Small intestine (tissue), 7 donors: ENCODE measurements around the gene MAST4. TPM values are rescaled to one million over a fixed set of nuclear protein-coding genes. Genes with fewer than 3 reads are reported as not detected.

Experiments
- DNase-seq, 2 donors: peaks; one replicate each; pipeline versions ENCODE4 v3.0.0 to v3.0.0-alpha.2; 2013
- FAIRE-seq: peaks from 2 replicates; lab custom pipeline; 2012; peaks lifted over from hg19 to GRCh38; lab: Jason Lieb, UNC
- H3K27ac ChIP-seq, 3 donors: one replicate each; pipeline ENCODE4 v1.5.1; 2013; ENCODE audit warnings: low read length in 2 of 3, mild to moderate bottlenecking in 2 of 3, control low read depth in 1 of 3, inconsistent platforms in 1 of 3, low read depth in 1 of 3, moderate library complexity in 1 of 3
- H3K27me3 ChIP-seq, 3 donors: one replicate each; pipeline ENCODE4 v1.6.1; 2013; ENCODE audit warnings: low read length in 3 of 3, inconsistent platforms in 1 of 3; ENCODE audit not compliant: control insufficient read depth in 3 of 3, insufficient read depth in 3 of 3
- H3K36me3 ChIP-seq, 3 donors: one replicate each; pipeline ENCODE4 v1.6.1; 2013; ENCODE audit warnings: low read length in 3 of 3, inconsistent platforms in 1 of 3, low read depth in 1 of 3, mild to moderate bottlenecking in 1 of 3, moderate library complexity in 1 of 3; ENCODE audit not compliant: control insufficient read depth in 3 of 3, insufficient read depth in 2 of 3
- H3K4me1 ChIP-seq, 3 donors: one replicate each; pipeline ENCODE4 v1.6.1; 2013; ENCODE audit warnings: low read length in 2 of 3, inconsistent platforms in 1 of 3, low read depth in 1 of 3, mild to moderate bottlenecking in 1 of 3, moderate library complexity in 1 of 3; ENCODE audit not compliant: control insufficient read depth in 3 of 3, insufficient read depth in 2 of 3
- H3K4me3 ChIP-seq, 3 donors: one replicate each; pipeline ENCODE4 v1.5.1; 2013; ENCODE audit warnings: low read length in 3 of 3, control low read depth in 1 of 3, inconsistent platforms in 1 of 3, low read depth in 1 of 3, mild to moderate bottlenecking in 1 of 3, moderate library complexity in 1 of 3
- H3K9me3 ChIP-seq, 2 donors: one replicate each; pipeline ENCODE4 v1.6.1; 2013; ENCODE audit warnings: low read depth in 1 of 2, low read length in 1 of 2; ENCODE audit not compliant: control insufficient read depth in 2 of 2, insufficient read depth in 1 of 2
- WGBS, 3 donors: extraction: QIAGEN DNeasy Blood & Tissue Kit; methylation state at CpG; one replicate each; pipeline ENCODE4 v1.1.7; 2013; 5-methylcytosine and 5-hydroxymethylcytosine counted together
- polyA plus RNA-seq, 4 donors: library from polyadenylated mRNA; stranded (reverse) in 3 of 4; unstranded in 1 of 4; fragments of 200-250 nt in 3 of 4; fragments of 120-200 nt in 1 of 4; gene quantifications; one replicate each; pipeline versions ENCODE4 v1.2.1 to v1.2.3, GENCODE V29; 2013
- donor health status: healthy with polysubstance abuse.
- donor health status: control.
- donor health status: control.
- donor health status: Bipolar disorder and iron deficiency.
- donor health status: healthy.

MAST4 gene
- polyA plus RNA-seq, 4 donors, result 3.0 to 16.4 (median 4.5) TPM

GRCh38 chr5:67182301-67182790 lies 586.2 kb downstream of the MAST4 start:
- H3K4me1 ChIP-seq, result no peaks in the 10 kb centered on the region
- 38 to 66% (median 66%) methylated on average over 6 of the region's 6 CpGs for WGBS, 3 donors

GRCh38 chr5:67183859-67184258 lies 587.7 kb downstream of the MAST4 start:
- WGBS, 3 donors, result 94 to 95% (median 94%) methylated on average over 3 of the region's 3 CpGs
- no peak overlapping the region for H3K4me3 ChIP-seq
- no peaks in the 10 kb centered on the region for H3K27me3 ChIP-seq
- H3K9me3 ChIP-seq, result no peaks in the 10 kb centered on the region
- no peaks in the 10 kb centered on the region for H3K4me1 ChIP-seq
- no peaks in the 10 kb centered on the region for H3K36me3 ChIP-seq
- DNase-seq, result no peak
- H3K27ac ChIP-seq, result no peak overlapping the region
- no peak for FAIRE-seq

More at GRCh38 chr5:67182301-67182790, 586.2 kb downstream of the MAST4 start:
- Histone ChIP-seq H3K27ac (peak overlapping the region in 1 of 3 donors; percentile 74), H3K27me3 (no peaks in the 10 kb centered on the region), H3K4me3 (no peak overlapping the region), H3K9me3 (peaks cover 0 to 1% of the 10 kb centered on the region in 2 donors), H3K36me3 (no peaks in the 10 kb centered on the region)
- no peak for FAIRE-seq
- DNase-seq, result peak in 1 of 2 donors; percentile 57

GRCh38 chr5:67187006-67187715 lies 591.0 kb downstream of the MAST4 start:
- DNase-seq, result no peak
- no peaks in the 10 kb centered on the region for H3K4me1 ChIP-seq
- no peaks in the 10 kb centered on the region for H3K36me3 ChIP-seq
- no peaks in the 10 kb centered on the region for H3K27me3 ChIP-seq
- H3K27ac ChIP-seq, result peak overlapping the region in 1 of 3 donors; percentile 34
- H3K9me3 ChIP-seq, result no peaks in the 10 kb centered on the region
- no peak overlapping the region for H3K4me3 ChIP-seq
- no peak for FAIRE-seq
- 54 to 92% (median 73%) methylated on average over 1 of the region's 1 CpG for WGBS, 3 donors

- Histone ChIP-seq H3K36me3 (no peaks in the 10 kb centered on the region), H3K4me3 (no peak overlapping the region), H3K27me3 (no peaks in the 10 kb centered on the region), H3K9me3 (peaks cover 0 to 5% of the 10 kb centered on the region in 2 donors), H3K4me1 (peaks cover 0 to 2% (median 0%) of the 10 kb centered on the region in 3 donors), H3K27ac (peak overlapping the region in 1 of 3 donors; percentile 73)
- DNase-seq (no peak), FAIRE-seq (no peak)
- WGBS, 3 donors, result 77 to 82% (median 80%) methylated on average over 7 of the region's 7 CpGs
Observed at GRCh38 chr5:67188274-67189078, 592.3 kb downstream of the MAST4 start.

- H3K9me3 ChIP-seq, result peaks cover 0 to 5% of the 10 kb centered on the region in 2 donors
- no peak for DNase-seq
- H3K4me3 ChIP-seq, result no peak overlapping the region
- no peaks in the 10 kb centered on the region for H3K27me3 ChIP-seq
- 83 to 94% (median 84%) methylated on average over 3 of the region's 3 CpGs for WGBS, 3 donors
- no peaks in the 10 kb centered on the region for H3K36me3 ChIP-seq
- H3K27ac ChIP-seq, result peak overlapping the region in 1 of 3 donors; percentile 12
- no peak for FAIRE-seq
- peaks cover 0 to 4% (median 0%) of the 10 kb centered on the region in 3 donors for H3K4me1 ChIP-seq
Observed at GRCh38 chr5:67189079-67189354, 592.8 kb downstream of the MAST4 start.

GRCh38 chr5:67189931-67190330 lies 593.7 kb downstream of the MAST4 start:
- H3K4me1 ChIP-seq, result peaks cover 0 to 4% (median 0%) of the 10 kb centered on the region in 3 donors
- 88 to 96% (median 95%) methylated on average over 1 of the region's 1 CpG for WGBS, 3 donors
- H3K27ac ChIP-seq, result no peak overlapping the region

GRCh38 chr5:67190410-67190809 lies 594.2 kb downstream of the MAST4 start:
- Histone ChIP-seq H3K27me3 (no peaks in the 10 kb centered on the region), H3K36me3 (no peaks in the 10 kb centered on the region), H3K27ac (no peak overlapping the region), H3K9me3 (peaks cover 0 to 5% of the 10 kb centered on the region in 2 donors), H3K4me1 (peaks cover 0 to 4% (median 0%) of the 10 kb centered on the region in 3 donors), H3K4me3 (no peak overlapping the region)
- DNase-seq (no peak), FAIRE-seq (no peak)
- 85 to 92% (median 86%) methylated on average over 4 of the region's 4 CpGs for WGBS, 3 donors

More at GRCh38 chr5:67189931-67190330, 593.7 kb downstream of the MAST4 start:
- Histone ChIP-seq H3K27me3 (no peaks in the 10 kb centered on the region), H3K36me3 (no peaks in the 10 kb centered on the region), H3K9me3 (peaks cover 0 to 5% of the 10 kb centered on the region in 2 donors), H3K4me3 (no peak overlapping the region)
- DNase-seq (no peak), FAIRE-seq (no peak)

GRCh38 chr5:67190861-67191260 lies 594.7 kb downstream of the MAST4 start:
- H3K4me1 ChIP-seq, result peaks cover 0 to 4% (median 0%) of the 10 kb centered on the region in 3 donors
- FAIRE-seq, result no peak
- 60 to 65% (median 64%) methylated on average over 5 of the region's 5 CpGs for WGBS, 3 donors

More at GRCh38 chr5:67190861-67191260, 594.7 kb downstream of the MAST4 start:
- Histone ChIP-seq H3K4me3 (no peak overlapping the region), H3K27ac (no peak overlapping the region), H3K36me3 (no peaks in the 10 kb centered on the region), H3K27me3 (no peaks in the 10 kb centered on the region), H3K9me3 (peaks cover 0 to 5% of the 10 kb centered on the region in 2 donors)
- no peak for DNase-seq
